CD4-positive, alpha-beta T cell treated with Interleukin-12 subunit alpha and Interleukin-12 subunit beta, for 1 hour (primary cell): ENCODE data around the gene TECPR2.

ENCODE experiments used
- DNase-seq: peaks from one replicate; pipeline ENCODE4 v3.0.0-alpha.2; 2020

TECPR2 gene

DNA sequence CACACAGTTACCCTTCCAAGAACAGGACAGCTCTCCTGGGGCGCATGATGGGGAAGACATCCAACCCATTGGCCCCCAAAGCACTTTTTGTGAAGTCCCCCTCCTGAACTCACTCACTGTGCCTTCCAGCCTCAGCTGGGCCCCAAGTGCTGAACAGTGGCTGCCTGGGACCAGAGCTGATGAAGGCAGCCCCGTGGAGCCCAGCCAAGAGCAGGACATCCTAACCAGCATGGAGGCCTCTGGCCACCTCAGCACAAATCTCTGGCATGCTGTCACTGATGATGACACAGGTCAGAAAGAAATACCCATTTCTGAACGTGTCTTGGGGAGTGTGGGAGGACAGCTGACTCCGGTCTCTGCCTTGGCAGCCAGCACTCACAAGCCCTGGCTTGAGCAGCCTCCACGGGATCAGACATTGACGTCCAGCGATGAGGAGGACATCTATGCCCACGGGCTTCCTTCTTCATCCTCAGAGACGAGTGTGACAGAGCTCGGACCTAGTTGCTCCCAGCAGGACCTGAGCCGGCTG, 72.0 kb downstream of the TECPR2 start:
- no peak for DNase-seq

DNA sequence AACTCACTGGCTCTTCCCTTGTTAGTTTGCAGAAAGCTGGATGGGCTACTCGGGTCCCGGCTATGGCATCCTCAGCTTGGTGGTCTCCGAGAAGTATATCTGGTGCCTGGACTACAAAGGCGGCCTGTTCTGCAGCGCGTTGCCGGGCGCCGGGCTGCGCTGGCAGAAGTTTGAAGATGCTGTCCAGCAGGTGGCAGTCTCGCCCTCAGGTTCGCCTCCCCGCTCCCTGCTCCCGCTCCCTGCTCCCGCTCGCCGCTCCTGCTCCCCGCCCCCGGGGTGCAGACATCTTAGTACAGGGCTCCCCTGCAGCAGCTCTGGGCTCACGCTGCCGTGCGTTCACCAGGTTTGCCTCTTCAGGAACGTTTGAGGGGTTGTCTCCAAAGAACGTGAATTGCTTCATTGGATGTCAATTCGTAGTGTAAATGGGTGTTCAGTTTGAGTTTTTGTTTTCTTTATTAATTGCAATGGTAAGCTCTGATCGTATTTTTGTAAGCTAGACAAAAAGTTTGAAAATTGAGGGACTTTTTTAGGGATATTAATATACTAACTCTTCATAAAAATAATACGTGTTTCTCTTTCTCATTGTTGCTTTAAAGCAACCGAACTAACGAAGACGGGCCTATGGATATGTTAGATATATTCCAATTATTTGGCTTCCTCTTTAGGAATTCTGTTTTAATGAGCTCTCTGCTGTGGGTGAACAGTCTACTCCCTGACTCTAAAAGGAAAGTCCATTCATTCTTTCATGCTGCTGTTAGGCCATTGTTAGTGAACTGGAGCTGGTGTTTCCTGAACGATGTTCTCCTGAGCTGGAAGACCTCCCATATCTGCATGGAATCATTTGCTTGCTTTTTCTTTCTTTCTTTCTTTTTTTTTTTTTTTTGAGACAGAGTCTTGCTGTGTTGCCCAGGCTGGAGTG, 75.5 kb downstream of the TECPR2 start:
- peak; percentile 61 for DNase-seq

DNA sequence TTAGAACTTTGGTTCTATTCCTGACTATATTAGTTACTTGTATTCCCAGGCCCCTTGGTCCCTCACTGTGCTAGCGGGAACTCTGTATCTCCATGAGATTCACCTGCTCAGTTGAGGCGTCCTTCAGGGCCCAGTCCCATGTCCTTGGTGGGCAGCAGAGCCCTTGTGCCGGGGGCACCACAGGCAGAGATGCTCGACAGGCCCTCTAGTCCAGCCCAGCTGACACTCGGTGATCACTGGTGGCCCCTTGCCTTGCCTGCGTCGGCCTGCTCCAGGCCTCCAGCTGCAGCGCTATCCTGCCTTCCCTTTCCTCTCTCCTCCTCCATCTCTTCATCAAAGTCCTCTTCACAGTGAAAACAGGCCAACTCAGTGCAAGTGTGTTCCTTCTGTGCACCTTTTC, 76.8 kb downstream of the TECPR2 start:
- DNase-seq, result no peak

DNA sequence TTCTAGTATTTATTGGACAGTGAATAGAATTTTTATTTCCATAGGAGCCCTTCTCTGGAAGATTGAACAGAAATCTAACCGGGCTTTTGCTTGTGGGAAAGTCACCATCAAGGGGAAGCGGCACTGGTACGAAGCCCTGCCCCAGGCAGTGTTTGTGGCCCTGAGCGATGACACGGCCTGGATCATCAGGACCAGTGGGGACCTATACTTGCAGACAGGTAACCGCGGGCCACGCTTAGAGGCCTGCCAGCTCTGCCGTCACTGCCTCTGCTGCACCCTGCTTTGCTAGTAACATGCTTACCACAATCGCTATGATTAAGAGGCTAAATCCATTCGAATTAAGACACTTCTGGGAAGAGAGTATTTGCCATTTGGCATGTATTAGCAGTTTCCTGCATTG, 77.7 kb downstream of the TECPR2 start:
- DNase-seq, result no peak

DNA sequence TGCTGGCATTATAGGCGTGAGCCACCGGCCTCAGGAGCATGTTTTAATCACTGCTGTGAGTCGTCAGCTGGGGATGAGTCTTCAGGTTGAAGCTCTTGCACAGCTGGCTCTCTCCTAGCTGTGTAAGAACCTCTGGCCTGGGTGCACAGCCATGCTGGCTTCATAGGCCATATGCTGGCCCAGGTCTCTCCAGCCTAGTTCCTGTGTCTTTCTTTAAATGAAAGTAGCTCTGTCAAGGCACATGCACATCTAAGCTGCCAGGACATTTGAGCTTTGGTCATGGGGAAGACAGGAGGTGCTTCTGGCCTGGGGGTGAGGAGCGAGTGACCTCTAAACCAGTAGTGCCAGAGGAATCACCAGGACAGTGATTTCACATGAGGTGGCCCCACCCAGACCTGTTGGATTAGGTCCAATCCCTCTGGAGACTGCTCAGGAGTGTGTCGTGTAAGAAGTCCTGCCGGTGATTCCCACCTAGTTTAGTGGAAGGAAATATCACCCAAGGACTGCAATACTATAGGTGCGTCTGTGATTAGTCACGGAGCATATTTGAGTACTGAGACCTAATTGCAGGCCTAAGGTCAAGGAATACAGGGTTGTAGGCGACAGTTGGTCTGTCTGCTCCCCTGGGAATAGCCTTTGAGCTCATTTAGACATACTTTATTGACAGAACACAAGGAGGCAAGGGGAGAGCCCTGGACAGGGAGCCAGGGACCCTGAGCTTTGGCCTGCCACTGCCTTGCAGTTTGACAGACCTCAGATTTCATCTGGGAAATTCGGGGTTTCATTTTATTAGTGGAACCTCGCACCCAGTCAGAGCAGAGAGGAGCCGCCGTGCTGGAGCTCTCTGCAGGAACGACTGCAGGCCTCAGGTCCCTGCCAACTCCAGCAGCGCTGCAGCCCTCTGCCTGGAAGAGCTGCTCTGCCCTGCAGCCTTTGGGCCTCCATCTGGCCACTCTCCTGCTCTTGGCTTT, 79.8 kb downstream of the TECPR2 start:
- no peak for DNase-seq

DNA sequence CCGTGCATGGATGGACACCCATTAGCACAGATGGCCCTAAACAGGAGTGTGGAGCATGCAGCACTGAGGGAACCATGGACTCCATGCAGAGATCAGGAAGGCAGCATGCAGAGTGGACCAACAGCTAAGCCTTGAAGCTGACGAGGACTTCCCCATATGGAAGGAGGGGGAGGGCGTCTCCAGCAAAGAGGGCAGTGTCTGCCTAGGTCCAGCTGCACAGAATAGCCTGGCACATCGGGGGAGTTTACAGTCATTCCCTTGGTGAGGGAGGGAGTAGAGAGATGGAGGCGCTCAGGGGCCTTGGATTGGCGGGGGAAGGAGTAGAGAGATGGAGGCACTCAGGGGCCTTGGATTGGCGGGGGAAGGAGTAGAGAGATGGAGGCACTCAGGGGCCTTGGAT, 82.3 kb downstream of the TECPR2 start:
- DNase-seq, result no peak

DNA sequence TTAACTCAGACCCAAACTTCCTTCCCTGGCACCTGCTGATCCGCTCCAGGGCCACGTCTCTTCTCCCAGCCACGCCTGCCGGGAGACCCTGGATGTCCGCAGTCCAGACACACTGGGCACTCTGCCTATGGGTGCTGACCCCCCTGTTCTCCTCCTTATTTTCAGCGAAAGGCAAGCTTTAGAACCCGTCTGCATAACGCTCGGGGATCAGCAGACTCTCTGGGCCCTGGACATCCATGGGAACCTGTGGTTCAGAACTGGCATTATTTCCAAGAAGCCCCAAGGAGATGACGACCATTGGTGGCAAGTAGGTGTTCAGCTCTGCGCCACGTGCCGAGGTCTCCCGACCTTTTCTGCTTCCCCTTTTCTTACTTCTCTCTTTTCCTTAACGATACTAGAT, 82.9 kb downstream of the TECPR2 start:
- DNase-seq, result no peak

DNA sequence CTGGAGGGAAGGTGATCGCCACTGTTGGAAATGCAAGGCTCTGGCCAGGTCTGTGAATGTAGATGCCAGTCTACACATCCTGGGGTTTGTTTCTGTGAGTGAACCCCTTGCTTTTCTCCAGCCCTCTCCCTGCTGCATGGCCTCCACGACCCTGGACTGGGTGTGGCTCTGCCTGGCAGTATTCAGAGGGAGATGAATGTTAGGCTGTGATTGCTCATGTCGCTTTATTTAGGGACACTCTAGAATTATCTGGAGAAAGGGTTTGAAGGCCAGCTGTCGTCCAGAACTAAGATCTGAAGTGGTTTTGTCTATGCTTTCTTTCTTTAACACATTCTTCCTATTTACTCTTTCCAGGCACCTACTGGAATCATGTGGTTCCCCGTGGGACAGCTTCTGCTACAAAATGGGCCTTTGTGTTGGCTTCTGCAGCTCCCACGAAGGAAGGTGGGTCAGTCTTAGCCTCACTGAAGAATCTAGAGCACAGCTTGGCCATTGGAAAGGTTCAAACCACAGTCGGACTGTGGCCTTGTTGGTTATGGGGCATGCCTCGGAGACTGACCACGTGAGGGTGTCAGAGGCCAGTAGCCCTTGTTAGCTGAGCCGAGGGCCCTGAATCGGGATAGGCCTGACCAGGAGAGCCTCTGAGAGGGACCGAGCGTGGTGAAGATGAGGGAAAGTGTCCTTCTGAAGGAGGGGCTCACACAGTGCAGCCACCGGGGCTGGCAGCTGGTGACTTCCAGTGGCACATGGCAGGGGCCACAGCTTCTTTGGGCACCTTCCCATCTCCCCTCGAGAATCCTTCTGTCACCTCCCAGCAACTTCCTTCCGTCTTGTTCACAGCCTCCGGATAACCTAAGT, 87.7 kb downstream of the TECPR2 start:
- DNase-seq, result no peak

DNA sequence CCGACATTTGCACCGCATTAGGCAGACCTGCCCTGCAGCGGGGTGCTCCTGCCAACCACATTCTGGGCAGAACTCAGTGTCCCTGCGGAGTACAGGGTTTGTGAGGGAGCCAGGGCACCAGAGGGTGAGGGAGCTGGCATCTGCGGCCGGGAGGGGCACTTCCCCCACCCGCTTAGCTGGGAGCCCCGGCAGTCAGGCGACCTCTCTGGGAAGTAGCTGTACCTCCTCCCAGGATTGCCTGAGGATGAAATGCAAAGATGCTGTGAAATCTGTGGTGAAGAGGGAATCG, 88.3 kb downstream of the TECPR2 start:
- DNase-seq, result no peak

DNA sequence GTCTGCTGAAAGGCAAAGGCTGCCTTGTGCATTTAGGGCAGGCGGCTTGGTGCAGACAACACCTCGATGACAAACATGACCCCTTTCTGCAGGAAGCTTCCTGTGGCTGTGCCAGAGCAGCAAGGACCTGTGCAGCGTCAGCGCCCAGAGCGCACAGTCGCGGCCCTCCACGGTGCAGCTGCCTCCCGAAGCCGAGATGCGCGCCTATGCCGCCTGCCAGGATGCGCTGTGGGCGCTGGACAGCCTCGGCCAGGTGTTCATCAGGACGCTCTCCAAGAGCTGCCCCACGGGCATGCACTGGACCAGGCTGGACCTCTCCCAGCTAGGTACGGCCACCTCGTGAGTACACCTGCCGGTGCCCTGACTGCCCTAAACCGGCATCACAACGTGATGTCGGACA, 89.6 kb downstream of the TECPR2 start:
- no peak for DNase-seq

DNA sequence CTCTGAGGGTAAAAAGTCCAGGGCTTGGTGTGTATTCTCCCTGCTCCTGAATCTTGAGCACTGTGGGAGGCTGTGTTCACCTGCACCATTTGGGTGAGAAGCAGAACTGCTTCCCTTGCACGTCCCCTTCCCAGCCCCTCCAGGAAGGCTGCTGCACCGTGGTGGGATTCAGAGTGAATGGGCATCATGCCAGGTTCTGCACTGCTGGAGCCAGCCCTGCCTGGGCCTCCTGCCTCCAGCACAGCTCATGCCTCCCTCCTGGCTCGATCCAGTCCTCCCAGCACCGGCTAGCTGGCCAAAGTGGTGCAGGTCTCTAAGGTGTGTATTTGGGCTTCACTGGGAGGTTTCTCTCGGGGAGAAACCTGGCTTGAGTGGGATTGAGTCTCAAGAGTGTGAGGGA, 92.0 kb downstream of the TECPR2 start:
- DNase-seq, result no peak

DNA sequence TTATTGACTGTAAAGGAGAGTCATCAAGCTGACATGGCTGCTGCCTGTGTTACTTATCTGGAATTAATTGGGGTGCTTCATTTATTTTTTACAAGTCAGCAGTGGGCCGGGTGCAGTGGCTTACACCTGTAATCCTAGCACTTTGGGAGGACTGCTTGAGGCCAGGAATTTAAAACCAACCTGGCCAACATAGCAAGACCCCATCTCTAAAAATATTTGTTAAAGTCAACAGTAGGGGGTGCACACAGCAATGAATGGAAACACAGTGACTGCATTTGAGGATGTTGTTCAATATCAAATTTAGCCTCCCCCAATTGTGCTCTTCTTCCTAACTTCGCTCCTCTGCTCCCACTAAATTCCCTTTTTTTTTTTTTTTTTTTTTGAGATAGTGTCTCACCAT, 94.8 kb downstream of the TECPR2 start:
- no peak for DNase-seq

DNA sequence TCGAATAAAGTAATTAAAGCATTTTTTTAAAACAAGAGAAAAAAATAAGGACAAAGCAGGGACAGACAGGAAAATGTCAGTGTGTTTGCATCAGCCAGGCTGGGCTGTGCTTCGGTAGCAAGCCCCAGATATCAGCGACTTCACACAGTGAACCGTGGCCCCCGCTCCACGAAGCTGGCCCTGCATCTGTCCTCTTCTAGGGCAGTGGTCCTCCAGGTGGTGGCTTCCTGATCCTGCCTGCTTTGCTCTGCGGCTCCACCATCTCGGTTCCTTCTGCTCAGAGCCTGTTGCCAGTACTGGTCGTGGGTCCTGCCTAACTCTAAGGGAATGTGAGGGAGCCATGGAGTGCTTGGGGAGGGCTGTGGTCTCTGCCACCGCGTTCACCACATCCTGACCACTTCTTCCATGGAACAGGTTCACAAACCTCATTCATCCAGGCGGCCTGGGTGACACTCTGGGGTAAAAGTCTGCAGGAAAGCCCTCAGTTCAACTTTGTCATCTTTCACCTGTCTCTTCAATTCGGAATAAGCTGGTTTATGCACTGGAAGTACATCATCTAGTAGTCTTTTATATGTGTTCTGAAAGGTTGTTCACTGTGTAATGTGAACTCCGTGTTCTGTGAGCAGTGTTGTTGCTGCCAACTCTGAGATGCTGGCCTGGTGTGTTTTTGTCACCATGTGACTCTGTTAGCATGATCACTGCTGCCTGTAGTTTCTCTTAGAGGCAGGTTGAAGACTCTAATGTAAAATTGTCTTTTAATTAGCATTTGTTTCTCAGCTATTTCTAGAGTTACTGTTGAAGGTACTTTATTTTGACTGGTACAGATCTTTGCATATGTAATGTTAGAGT, 99.0 kb downstream of the TECPR2 start:
- no peak for DNase-seq

DNA sequence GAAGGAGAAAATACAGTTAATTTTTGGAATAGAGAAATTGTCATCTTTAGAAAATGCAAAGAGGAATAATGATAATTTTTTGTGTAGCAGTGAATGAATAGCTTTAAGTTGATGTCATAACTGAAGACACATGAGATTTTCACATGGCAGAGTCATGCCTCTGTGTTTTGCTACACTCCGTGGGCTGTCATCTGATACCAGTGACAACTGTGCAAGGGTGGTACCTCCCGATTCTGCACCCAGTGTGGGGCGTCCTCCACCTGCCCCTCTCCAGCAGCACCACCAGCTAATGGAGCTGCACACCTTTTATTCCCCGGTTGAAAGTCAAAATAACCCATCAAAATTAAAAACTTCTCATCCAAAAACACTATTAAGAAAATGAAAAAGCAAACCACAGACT, 99.7 kb downstream of the TECPR2 start:
- DNase-seq, result no peak

DNA sequence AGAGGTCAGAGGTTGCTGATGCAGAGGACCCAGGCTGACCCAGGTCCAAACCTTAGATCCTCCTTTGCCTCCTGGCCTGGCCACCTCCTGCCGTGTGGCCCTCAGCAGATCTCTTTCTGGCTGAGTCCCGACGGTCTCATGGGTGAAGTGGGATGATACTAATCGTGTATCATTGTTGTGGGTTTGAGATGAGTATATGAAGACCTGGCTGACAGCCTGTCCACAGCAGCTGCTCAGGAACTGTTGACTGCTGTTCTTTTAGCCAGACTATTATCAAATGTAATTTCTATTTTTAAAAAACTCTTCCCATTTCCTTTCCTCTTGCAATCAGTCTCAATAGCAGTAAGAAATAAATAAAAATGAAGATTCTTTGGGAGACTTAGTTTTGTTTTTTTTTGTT, 101.3 kb downstream of the TECPR2 start:
- DNase-seq, result no peak

DNA sequence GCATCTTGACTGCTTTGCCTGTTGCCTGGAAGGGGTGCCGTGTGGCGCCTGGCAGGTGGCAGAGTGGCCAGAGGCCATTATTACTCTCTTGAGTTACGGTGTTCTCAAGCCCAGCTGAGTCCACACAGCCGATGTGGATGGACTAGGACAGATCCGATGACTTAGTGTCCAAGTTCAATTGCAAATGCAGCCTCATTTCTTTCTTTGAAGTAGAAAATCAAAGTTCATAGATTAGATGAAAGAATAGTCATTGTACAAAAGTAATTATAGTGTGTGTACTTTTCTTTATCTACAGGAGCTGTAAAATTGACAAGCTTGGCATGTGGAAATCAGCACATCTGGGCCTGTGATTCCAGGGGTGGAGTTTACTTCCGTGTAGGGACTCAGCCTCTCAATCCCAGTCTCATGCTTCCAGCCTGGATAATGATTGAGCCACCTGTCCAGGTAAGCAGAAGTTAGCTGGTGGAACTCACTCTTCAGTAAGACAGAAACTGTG, 102.2 kb downstream of the TECPR2 start:
- DNase-seq, result no peak

DNA sequence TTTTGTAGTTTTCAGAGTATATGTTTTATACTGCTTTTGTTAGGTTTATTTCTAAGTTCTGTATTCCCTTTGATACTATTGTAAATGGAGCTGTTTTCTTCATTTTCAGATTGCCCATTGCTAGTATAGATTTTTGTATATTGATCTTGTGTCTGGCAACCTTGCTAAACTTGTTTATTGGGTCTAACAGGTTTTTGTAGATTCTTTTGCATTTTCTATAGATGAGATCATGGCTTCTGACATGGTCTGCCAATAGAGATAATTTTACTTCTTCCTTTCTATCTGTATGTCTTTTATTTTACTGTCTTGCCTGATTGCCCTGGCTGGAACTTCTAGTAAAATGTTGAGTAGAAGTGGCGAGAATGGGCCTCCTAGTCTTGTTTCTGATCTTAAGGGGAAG, 106.5 kb downstream of the TECPR2 start:
- no peak for DNase-seq

DNA sequence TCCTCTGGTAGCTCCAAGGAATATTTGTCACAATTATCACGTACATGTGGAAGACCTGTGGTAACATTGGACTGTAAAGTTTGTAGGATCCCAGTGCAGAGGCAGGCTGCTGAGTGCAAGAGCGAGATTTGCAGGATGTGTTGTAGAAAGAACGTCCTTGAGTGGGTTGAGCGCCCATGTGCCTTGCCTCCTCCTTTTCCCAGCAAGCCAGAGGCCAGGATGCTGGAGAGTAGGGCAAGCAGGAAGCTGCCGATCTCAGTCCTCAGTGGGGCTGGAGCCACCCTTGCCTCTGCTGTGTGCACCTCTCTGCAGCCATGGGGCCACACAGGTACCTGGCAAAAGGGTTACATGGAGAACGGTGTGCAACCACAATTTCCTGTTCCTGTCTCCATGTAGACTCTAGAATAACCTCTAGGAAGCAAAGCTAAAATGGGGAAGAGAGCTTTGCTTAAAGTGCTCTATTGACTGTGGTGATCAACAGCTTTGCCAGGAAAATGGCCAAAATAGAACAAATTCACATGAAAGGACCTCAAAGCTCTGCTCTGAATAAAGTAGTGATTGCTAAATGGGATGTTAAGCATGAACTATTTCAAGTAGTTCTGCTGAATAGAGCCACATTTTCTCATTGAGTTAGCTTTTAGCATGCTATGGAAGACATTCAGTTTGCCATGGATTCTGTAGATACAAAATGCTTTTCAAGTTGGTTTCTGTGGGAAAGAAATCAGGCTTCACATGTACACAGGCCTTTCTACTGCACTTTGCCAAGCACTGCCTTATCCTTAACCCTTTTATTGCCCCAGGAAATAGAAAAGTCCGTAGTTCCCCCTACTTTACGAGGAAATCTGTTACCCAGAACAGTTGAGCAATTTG, 109.4 kb downstream of the TECPR2 start:
- no peak for DNase-seq

DNA sequence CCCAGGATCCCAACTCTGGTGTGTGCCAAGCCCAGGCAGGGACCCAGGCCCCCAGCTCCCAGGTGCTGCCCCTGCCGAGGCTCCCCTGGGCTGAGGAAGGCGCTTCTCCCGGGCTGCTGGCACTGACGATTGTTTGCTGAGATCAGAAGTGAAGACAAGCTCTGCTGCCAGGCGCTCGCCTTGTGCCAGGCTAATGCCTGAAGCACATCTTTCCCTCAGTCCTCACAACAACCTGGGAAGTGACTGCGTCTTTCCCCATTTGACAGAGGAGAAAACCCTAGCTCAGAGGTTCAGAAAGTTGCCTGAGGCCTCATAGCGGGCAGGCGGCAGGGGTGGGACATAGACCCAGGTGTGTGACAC, 110.0 kb downstream of the TECPR2 start:
- no peak for DNase-seq

DNA sequence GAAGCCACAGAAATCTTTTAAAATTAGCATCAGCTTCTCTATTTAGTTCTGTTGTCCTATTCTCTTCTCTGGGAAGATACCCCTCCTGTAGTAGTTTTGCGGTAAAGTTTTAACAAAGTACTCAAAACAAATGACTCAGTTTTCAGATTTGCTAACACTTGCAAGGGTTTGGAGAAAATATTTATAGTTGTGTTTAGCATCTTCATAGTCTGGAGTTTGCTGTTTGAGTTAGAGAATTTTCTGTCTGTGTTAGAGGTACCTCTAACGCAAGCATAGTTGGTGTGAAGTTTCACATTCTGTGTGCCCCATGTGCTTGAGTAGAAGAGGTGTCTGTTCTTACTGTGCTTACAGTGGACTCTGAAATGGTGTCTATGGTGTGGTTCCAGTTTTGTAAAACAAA, 110.8 kb downstream of the TECPR2 start:
- no peak for DNase-seq

DNA sequence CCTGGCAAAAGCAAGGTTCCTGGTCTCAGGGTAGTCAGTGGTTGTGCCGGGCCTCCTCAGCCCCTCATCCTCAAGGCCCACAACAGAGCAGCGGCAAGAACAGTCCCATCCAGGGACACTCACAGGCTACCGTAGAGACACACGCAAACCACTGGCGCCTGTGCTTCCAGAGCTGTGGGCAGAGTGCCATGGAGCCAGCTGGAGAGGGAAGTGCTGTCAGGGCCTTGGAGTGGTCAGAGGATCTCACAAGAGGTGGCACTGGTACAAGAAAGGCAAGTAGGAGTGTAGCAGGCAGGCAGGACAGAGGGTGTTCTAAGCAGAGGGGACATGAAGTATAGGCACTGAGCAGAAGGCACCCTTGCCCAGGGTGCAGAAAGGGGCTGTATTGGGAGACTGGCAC, 112.2 kb downstream of the TECPR2 start:
- no peak for DNase-seq
